UCSD-AML1 (cell line): Measurements from ENCODE around the gene FCGR3B.
"Not testable (repeated sequence)": the region's sequence is repeated elsewhere in the genome, so short reads cannot be mapped to it uniquely, and the experiment has no call there.

ENCODE experiments used
- DNase-seq: peaks from one replicate; lab custom pipeline; 2025; ENCODE audit not compliant: unreplicated experiment; lab: John Stamatoyannopoulos, UW

The FCGR3B gene

GRCh38 chr1:161606541-161607336, 24.2 kb downstream of the FCGR3B start:
- DNase-seq: not testable (repeated sequence)

- DNase-seq: not testable (repeated sequence)
Measured at GRCh38 chr1:161605762-161606540, 25.0 kb downstream of the FCGR3B start.

- not testable (repeated sequence) for DNase-seq
Measured at GRCh38 chr1:161605024-161605423, 26.0 kb downstream of the FCGR3B start.

GRCh38 chr1:161597077-161597476, 33.9 kb downstream of the FCGR3B start:
- DNase-seq: not testable (repeated sequence)

GRCh38 chr1:161595583-161595982, 35.4 kb downstream of the FCGR3B start:
- not testable (repeated sequence) for DNase-seq

GRCh38 chr1:161595173-161595572, 35.8 kb downstream of the FCGR3B start:
- not testable (repeated sequence) for DNase-seq

- DNase-seq: not testable (repeated sequence)
Measured at GRCh38 chr1:161594269-161594984, 36.5 kb downstream of the FCGR3B start.

GRCh38 chr1:161593092-161593755, 37.8 kb downstream of the FCGR3B start:
- DNase-seq: not testable (repeated sequence)

GRCh38 chr1:161592586-161592985, 38.4 kb downstream of the FCGR3B start:
- not testable (repeated sequence) for DNase-seq

GRCh38 chr1:161589920-161590319, 41.1 kb downstream of the FCGR3B start:
- DNase-seq: not testable (repeated sequence)

- not testable (repeated sequence) for DNase-seq
Measured at GRCh38 chr1:161589365-161589764, 41.6 kb downstream of the FCGR3B start.

- DNase-seq: not testable (repeated sequence)
Measured at GRCh38 chr1:161588596-161588995, 42.4 kb downstream of the FCGR3B start.

- not testable (repeated sequence) for DNase-seq
Measured at GRCh38 chr1:161582882-161583281, 48.1 kb downstream of the FCGR3B start.

- DNase-seq: not testable (repeated sequence)
Measured at GRCh38 chr1:161580879-161581537, 50.0 kb downstream of the FCGR3B start.

GRCh38 chr1:161579856-161580507, 51.0 kb downstream of the FCGR3B start:
- DNase-seq: not testable (repeated sequence)

GRCh38 chr1:161576676-161577075, 54.3 kb downstream of the FCGR3B start:
- not testable (repeated sequence) for DNase-seq
